HEK293 (cell line): ENCODE results near the gene AKAP9.
"Not testable (repeated sequence)": the region's sequence is repeated elsewhere in the genome, so short reads cannot be mapped to it uniquely, and the experiment has no call there.

ENCODE experiments used
- CTCF ChIA-PET: fragments of 350-600 bp; formaldehyde crosslinking; extraction: SDS; loops from one replicate; lab custom pipeline; 2021; ENCODE audit warnings: antibody characterized with exemption; lab: Yijun Ruan, JAX
- POLR2A ChIA-PET: fragments of 300-600 bp; formaldehyde crosslinking; extraction: SDS; loops from one replicate; lab custom pipeline; 2020; ENCODE audit warnings: antibody characterized with exemption, inconsistent platforms; lab: Yijun Ruan, JAX
- H3K27ac ChIP-seq: fragments of 200-500 bp; sonication (Bioruptor generic); 2 replicates; pipeline ENCODE4 v1.5.1; 2014; ENCODE audit warnings: low read depth, low read length, control low read depth, inconsistent platforms; ENCODE audit errors: extremely low read depth
- H3K36me3 ChIP-seq, 2 experiments: fragments of 200-500 bp in 1 of 2; sonication (Bioruptor generic) in 1 of 2; 1 replicate in 1 of 2; 2 replicates in 1 of 2; pipeline ENCODE4 v1.5.1; 2014 to 2017; ENCODE audit warnings: inconsistent platforms in 2 of 2, low read length in 2 of 2; ENCODE audit not compliant: control insufficient read depth in 2 of 2, insufficient read depth in 1 of 2
- H3K4me1 ChIP-seq: fragments of 200-500 bp; sonication (Bioruptor generic); 2 replicates; pipeline ENCODE4 v1.5.1; 2014; ENCODE audit warnings: mild to moderate bottlenecking, low read length, inconsistent platforms; ENCODE audit not compliant: control insufficient read depth, insufficient read depth
- H3K4me3 ChIP-seq: 2 replicates; pipeline ENCODE4 v1.5.1; 2011; ENCODE audit warnings: low read depth, mild to moderate bottlenecking, control low read depth, low read length, moderate library complexity
- H3K9me3 ChIP-seq: fragments of 200-500 bp; sonication (Bioruptor generic); 2 replicates; pipeline ENCODE4 v1.5.1; 2014; ENCODE audit warnings: low read depth, low read length, inconsistent platforms; ENCODE audit not compliant: control insufficient read depth, insufficient read depth
- GLI2 ChIP-seq: fragments of 450-650 bp; formaldehyde crosslinking; IDR thresholded peaks from 2 replicates; pipeline ENCODE4; 2017; ENCODE audit warnings: missing biosample characterization, missing genetic modification characterization, low read depth, borderline replicate concordance
- GLIS1 ChIP-seq: fragments of 450-650 bp; formaldehyde crosslinking; IDR thresholded peaks from 2 replicates; pipeline ENCODE4 v1.5.1; 2016; ENCODE audit warnings: missing biosample characterization, missing genetic modification characterization
- HOXA7 ChIP-seq: sonication (generic); formaldehyde crosslinking; IDR thresholded peaks from 2 replicates; pipeline ENCODE4 v1.8.1; 2022; ENCODE audit warnings: missing genetic modification reagents, borderline replicate concordance
- KLF16 ChIP-seq: fragments of 450-650 bp; formaldehyde crosslinking; IDR thresholded peaks from 2 replicates; pipeline ENCODE4 v1.5.1; 2017; ENCODE audit warnings: missing biosample characterization, missing genetic modification characterization
- MZF1 ChIP-seq: fragments of 450-650 bp; formaldehyde crosslinking; IDR thresholded peaks from 2 replicates; pipeline ENCODE4 v1.5.1; 2017; ENCODE audit warnings: missing biosample characterization, missing genetic modification characterization, borderline replicate concordance
- PRDM10 ChIP-seq: fragments of 450-650 bp; formaldehyde crosslinking; IDR thresholded peaks from 2 replicates; pipeline ENCODE4 v1.5.1; 2016; ENCODE audit warnings: missing biosample characterization, missing genetic modification characterization
- SETDB1 ChIP-seq: IDR thresholded peaks from one replicate; pipeline ENCODE4 v1.6.1; 2017; ENCODE audit warnings: mild to moderate bottlenecking, low read length, moderate library complexity, mixed read lengths; ENCODE audit not compliant: insufficient read length
- ZBTB21 ChIP-seq: fragments of 450-650 bp; formaldehyde crosslinking; IDR thresholded peaks from 2 replicates; pipeline ENCODE4 v1.5.1; 2017; ENCODE audit warnings: missing biosample characterization, missing genetic modification characterization
- ZNF148 ChIP-seq: fragments of 450-650 bp; formaldehyde crosslinking; IDR thresholded peaks from 2 replicates; pipeline ENCODE4 v1.5.0; 2017; ENCODE audit warnings: missing biosample characterization, missing genetic modification characterization, borderline replicate concordance
- ZNF155 ChIP-seq: fragments of 450-650 bp; formaldehyde crosslinking; IDR thresholded peaks from 2 replicates; pipeline ENCODE4 v1.5.1; 2016; ENCODE audit warnings: missing biosample characterization, missing genetic modification characterization
- ZNF174 ChIP-seq: fragments of 450-650 bp; formaldehyde crosslinking; IDR thresholded peaks from 2 replicates; pipeline ENCODE4 v1.5.0; 2017; ENCODE audit warnings: missing biosample characterization, mild to moderate bottlenecking, missing genetic modification characterization
- ZNF558 ChIP-seq: fragments of 450-650 bp; formaldehyde crosslinking; IDR thresholded peaks from 2 replicates; pipeline ENCODE4 v1.5.1; 2016; ENCODE audit warnings: missing biosample characterization, missing genetic modification characterization
- ZNF585B ChIP-seq: fragments of 450-650 bp; formaldehyde crosslinking; IDR thresholded peaks from 2 replicates; pipeline ENCODE4 v1.5.1; 2016; ENCODE audit warnings: missing biosample characterization, missing genetic modification characterization
- ZNF704 ChIP-seq: fragments of 450-650 bp; formaldehyde crosslinking; IDR thresholded peaks from 2 replicates; pipeline ENCODE4 v1.5.1; 2016; ENCODE audit warnings: missing biosample characterization, missing genetic modification characterization
- ZNF791 ChIP-seq: fragments of 450-650 bp; formaldehyde crosslinking; IDR thresholded peaks from 2 replicates; pipeline ENCODE4 v1.5.1; 2016; ENCODE audit warnings: missing biosample characterization, missing genetic modification characterization

AKAP9 gene

GRCh38 chr7:92137557-92137956, 196.9 kb downstream of the AKAP9 start (continued):
- 0 out of 2 replicates have a peak, but pooled peaks have one; percentile 28 for TF ChIP-seq PRDM10 (tag by site-specific recombination)
- TF ChIP-seq GLI2 (tag by site-specific recombination) = no peak
- TF ChIP-seq GLIS1 (tag by site-specific recombination) = peak; percentile 95
- TF ChIP-seq, all 188 proteins: peak for 6

GRCh38 chr7:92141161-92141560, 200.5 kb downstream of the AKAP9 start:
- TF ChIP-seq ZNF704 (tag by site-specific recombination) = no peak
- no peak for TF ChIP-seq ZNF148 (tag by site-specific recombination)
- TF ChIP-seq ZNF558 (tag by site-specific recombination) = no peak
- TF ChIP-seq ZNF585B (tag by site-specific recombination) = no peak
- no peak for TF ChIP-seq ZNF155 (tag by site-specific recombination)
- no peak for TF ChIP-seq ZNF791 (tag by site-specific recombination)
- no peak for TF ChIP-seq ZBTB21
- no peak for TF ChIP-seq HOXA7
- no peak for TF ChIP-seq ZNF174 (tag by site-specific recombination)
- no peak for TF ChIP-seq KLF16 (tag by site-specific recombination)
- no peak for TF ChIP-seq MZF1 (tag by site-specific recombination)
- TF ChIP-seq SETDB1 = no peak
- ChIA-PET POLR2A (no interaction called here), CTCF (interaction anchor here (0.6 kb wide), 1 partner anchor 101 kb away, joined by 3 read pairs; no protein-coding TSS in a partner anchor)
- no peaks in the 10 kb centered on the region for H3K9me3 ChIP-seq
- H3K4me1 ChIP-seq = no peaks in the 10 kb centered on the region
- H3K4me3 ChIP-seq = no peak overlapping the region
- H3K36me3 ChIP-seq = no peaks in the 10 kb centered on the region
- no peak overlapping the region for H3K27ac ChIP-seq

GRCh38 chr7:92142791-92143190, 202.1 kb downstream of the AKAP9 start:
- H3K4me1 ChIP-seq, H3K4me3 ChIP-seq, H3K9me3 ChIP-seq, CTCF ChIA-PET, H3K27ac ChIP-seq, H3K36me3 ChIP-seq, POLR2A ChIA-PET: not testable (repeated sequence)

- H3K9me3 ChIP-seq, H3K4me3 ChIP-seq, POLR2A ChIA-PET, H3K27ac ChIP-seq, H3K4me1 ChIP-seq, H3K36me3 ChIP-seq: not testable (repeated sequence)
- CTCF ChIA-PET = interaction anchor here (1.0 kb wide), 1 partner anchor 314 kb away, joined by 3 read pairs; no protein-coding TSS in a partner anchor
These were observed 202.7 kb downstream of the AKAP9 start for GRCh38 chr7:92143192-92143880.
